HUES64 (cell line): ENCODE results near the gene CDC42EP2. TPM values are rescaled to one million over a fixed set of nuclear protein-coding genes. Genes with fewer than 3 reads are reported as not detected.

Experiments
- H3K27ac ChIP-seq: 2 replicates; pipeline ENCODE4 v1.7.0; 2013; ENCODE audit warnings: low read depth, low read length, inconsistent platforms
- H3K27me3 ChIP-seq: 2 replicates; pipeline ENCODE4 v1.6.1; 2013; ENCODE audit warnings: mild to moderate bottlenecking, low read length; ENCODE audit not compliant: insufficient read depth
- H3K36me3 ChIP-seq: 2 replicates; pipeline ENCODE4 v1.6.1; 2013; ENCODE audit warnings: mild to moderate bottlenecking, low read length; ENCODE audit not compliant: insufficient read depth
- H3K4me1 ChIP-seq: 2 replicates; pipeline ENCODE4 v1.6.1; 2013; ENCODE audit warnings: mild to moderate bottlenecking, low read length, moderate library complexity; ENCODE audit not compliant: insufficient read depth
- H3K4me3 ChIP-seq: 2 replicates; pipeline ENCODE4 v1.5.1; 2013; ENCODE audit warnings: mild to moderate bottlenecking, low read length, moderate library complexity
- H3K9ac ChIP-seq: 2 replicates; pipeline ENCODE4 v1.6.1; 2013; ENCODE audit warnings: mild to moderate bottlenecking, low read depth, low read length
- H3K9me3 ChIP-seq: 2 replicates; pipeline ENCODE4 v1.6.1; 2013; ENCODE audit warnings: low read depth, low read length; ENCODE audit not compliant: insufficient read depth
- whole genome bisulfite sequencing: fragments of 150-250, 120-280 bp; methylation state at CpG from one replicate; pipeline ENCODE4 v1.1.7; 2013; ENCODE audit warnings: missing lambda C conversion rate; 5-methylcytosine and 5-hydroxymethylcytosine counted together
- polyA plus RNA-seq, 2 experiments: library from polyadenylated mRNA; stranded (reverse); fragments of 50-300 nt; gene quantifications; one replicate each; pipeline ENCODE4 v1.2.3, GENCODE V29; 2013

CDC42EP2 gene
- 5.0 TPM for polyA plus RNA-seq (2013, experiment 1 of 2)
- polyA plus RNA-seq (2013, experiment 2 of 2): 6.6 TPM

GRCh38 chr11:65314501-65315203 is at the start of gene CDC42EP2:
Gene CDC42EP2, plus strand, starts transcription at chr11:65314866. Its CDS starts 6,033 bp downstream, at chr11:65320899.
- Histone ChIP-seq H3K27ac (peak within 1 kb of the TSS; percentile 51; the same call in 1 of the 2 replicates), H3K36me3 (no peaks in the 10 kb centered on the region), H3K4me3 (peak within 1 kb of the TSS; percentile 74), H3K4me1 (peaks cover 23% of the 10 kb centered on the region; the same call in 1 of the 2 replicates), H3K9me3 (no peaks in the 10 kb centered on the region), H3K27me3 (peaks cover 15% of the 10 kb centered on the region), H3K9ac (peak within 1 kb of the TSS; percentile 71)
- under 1% methylated on average over 74 of the region's 74 CpGs for WGBS

DNA sequence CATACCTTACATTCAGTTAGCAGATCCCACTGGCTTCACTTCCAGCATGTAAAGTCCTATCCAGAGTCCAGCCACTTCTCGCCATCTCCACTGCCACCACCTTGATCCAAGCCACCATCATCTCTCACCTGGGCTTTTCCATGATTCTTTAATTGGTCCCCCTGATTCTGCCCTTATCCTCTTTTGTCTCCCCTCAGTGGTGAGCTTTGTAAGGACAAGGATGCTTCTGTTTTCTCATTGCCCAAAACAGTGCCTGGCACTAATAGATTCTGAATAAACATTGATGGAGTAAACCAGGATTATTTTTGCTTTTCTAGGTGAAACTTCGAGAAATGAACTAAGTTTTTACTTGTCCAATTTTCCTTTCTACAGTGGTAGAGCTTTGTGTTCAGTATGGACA is 48.5 kb upstream of the CDC42EP2 start:
- Histone ChIP-seq H3K4me3 (no peak overlapping the region), H3K27me3 (no peaks in the 10 kb centered on the region), H3K36me3 (peaks cover 57% of the 10 kb centered on the region), H3K4me1 (peaks cover 2% of the 10 kb centered on the region; the same call in 1 of the 2 replicates), H3K27ac (no peak overlapping the region), H3K9me3 (no peaks in the 10 kb centered on the region), H3K9ac (no peak overlapping the region)
- 95% methylated on average over 2 of the region's 2 CpGs for WGBS

- 73% methylated on average over 6 of the region's 6 CpGs for WGBS
- Histone ChIP-seq H3K4me1 (no peaks in the 10 kb centered on the region; the same call in 1 of the 2 replicates), H3K4me3 (no peak overlapping the region), H3K9me3 (no peaks in the 10 kb centered on the region), H3K36me3 (peaks cover 68% of the 10 kb centered on the region), H3K27me3 (no peaks in the 10 kb centered on the region), H3K27ac (no peak overlapping the region), H3K9ac (no peak overlapping the region)
These were observed 39.7 kb upstream of the CDC42EP2 start for GRCh38 chr11:65274735-65275682.

- Histone ChIP-seq H3K9ac (no peak overlapping the region), H3K27ac (no peak overlapping the region), H3K27me3 (no peaks in the 10 kb centered on the region), H3K9me3 (no peaks in the 10 kb centered on the region), H3K4me3 (no peak overlapping the region), H3K4me1 (no peaks in the 10 kb centered on the region; the same call in 1 of the 2 replicates), H3K36me3 (peaks cover 68% of the 10 kb centered on the region)
- 97% methylated on average over 4 of the region's 4 CpGs for WGBS
These were observed 38.8 kb upstream of the CDC42EP2 start for GRCh38 chr11:65275906-65276305.

DNA sequence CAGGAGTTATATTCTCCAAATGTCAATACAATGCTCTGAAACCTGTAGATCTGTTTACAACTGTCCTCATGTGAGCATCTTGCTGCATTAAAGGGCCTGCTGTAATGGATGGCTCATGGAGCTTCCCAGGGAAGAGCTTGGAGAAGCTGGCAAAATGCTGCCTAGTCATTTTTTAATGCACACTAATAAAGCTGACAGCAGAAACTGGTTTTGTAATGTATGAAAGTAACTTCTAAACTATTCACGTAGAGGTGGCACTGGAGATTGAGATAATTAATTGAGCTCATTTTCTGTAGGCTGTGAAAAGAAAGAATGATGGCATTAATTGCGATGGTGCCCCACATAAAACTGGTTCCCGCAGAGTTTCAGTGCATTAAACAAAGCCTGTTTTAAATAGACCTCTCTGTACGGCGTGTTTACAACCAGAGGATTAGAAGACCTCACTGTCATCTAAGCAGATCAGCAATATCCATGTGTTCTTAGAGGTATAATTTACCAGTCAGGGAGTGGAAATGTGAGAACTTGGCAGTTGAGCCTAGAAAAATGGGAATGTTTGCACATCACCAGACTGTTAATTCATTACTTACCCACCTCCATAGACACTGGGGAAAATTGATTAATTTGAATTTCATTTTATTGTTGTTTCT is 36.9 kb upstream of the CDC42EP2 start:
- 94% methylated on average over 5 of the region's 5 CpGs for WGBS
- H3K27ac ChIP-seq: no peak overlapping the region; the same call in 1 of the 2 replicates
- H3K4me1 ChIP-seq: no peaks in the 10 kb centered on the region; the same call in 1 of the 2 replicates
- H3K4me3 ChIP-seq: no peak overlapping the region
- no peaks in the 10 kb centered on the region for H3K27me3 ChIP-seq
- H3K9me3 ChIP-seq: no peaks in the 10 kb centered on the region
- H3K36me3 ChIP-seq: peaks cover 74% of the 10 kb centered on the region
- no peak overlapping the region for H3K9ac ChIP-seq

DNA sequence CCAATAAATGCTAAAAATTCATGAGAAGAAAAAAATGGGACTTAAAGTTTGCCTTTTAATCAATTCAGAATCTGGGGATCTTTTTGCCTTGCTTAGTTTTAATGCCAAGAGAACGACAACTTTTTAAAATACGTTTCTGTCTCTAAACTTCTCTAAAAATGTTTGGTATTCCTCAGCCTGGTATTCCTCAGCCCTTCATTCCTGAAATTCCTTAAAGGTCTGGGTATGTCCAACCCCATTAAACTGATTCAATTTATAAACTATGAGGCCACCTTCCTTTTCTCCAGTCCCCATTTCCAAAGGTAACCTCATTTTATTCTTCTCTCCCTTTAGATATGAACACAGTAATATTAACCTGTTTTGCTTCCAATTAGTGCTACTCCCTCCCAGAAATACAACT is 36.3 kb upstream of the CDC42EP2 start:
- peaks cover 81% of the 10 kb centered on the region for H3K36me3 ChIP-seq
- H3K4me1 ChIP-seq: no peaks in the 10 kb centered on the region; the same call in 1 of the 2 replicates
- H3K27ac ChIP-seq: peak overlapping the region; percentile 21; the same call in 1 of the 2 replicates

GRCh38 chr11:65279279-65279678 is 35.4 kb upstream of the CDC42EP2 start:
- peaks cover 90% of the 10 kb centered on the region for H3K36me3 ChIP-seq
- no peaks in the 10 kb centered on the region for H3K27me3 ChIP-seq
- 94% methylated on average over 4 of the region's 4 CpGs for WGBS
- H3K9ac ChIP-seq: no peak overlapping the region; the same call in 1 of the 2 replicates
- no peak overlapping the region for H3K4me3 ChIP-seq
- no peaks in the 10 kb centered on the region for H3K9me3 ChIP-seq
- no peak overlapping the region; the same call in 1 of the 2 replicates for H3K27ac ChIP-seq
- no peaks in the 10 kb centered on the region; the same call in 1 of the 2 replicates for H3K4me1 ChIP-seq

More for the DNA sequence above, 36.3 kb upstream of the CDC42EP2 start:
- Histone ChIP-seq H3K27me3 (no peaks in the 10 kb centered on the region), H3K9me3 (no peaks in the 10 kb centered on the region), H3K9ac (no peak overlapping the region), H3K4me3 (no peak overlapping the region)
- 92% methylated on average over 2 of the region's 2 CpGs for WGBS

GRCh38 chr11:65279741-65280440 is 34.8 kb upstream of the CDC42EP2 start:
- H3K4me3 ChIP-seq: no peak overlapping the region
- no peak overlapping the region for H3K27ac ChIP-seq
- no peaks in the 10 kb centered on the region for H3K9me3 ChIP-seq
- H3K4me1 ChIP-seq: no peaks in the 10 kb centered on the region; the same call in 1 of the 2 replicates
- H3K36me3 ChIP-seq: peaks cover 96% of the 10 kb centered on the region
- H3K27me3 ChIP-seq: no peaks in the 10 kb centered on the region
- 88% methylated on average over 5 of the region's 5 CpGs for WGBS
- H3K9ac ChIP-seq: no peak overlapping the region; the same call in 1 of the 2 replicates

DNA sequence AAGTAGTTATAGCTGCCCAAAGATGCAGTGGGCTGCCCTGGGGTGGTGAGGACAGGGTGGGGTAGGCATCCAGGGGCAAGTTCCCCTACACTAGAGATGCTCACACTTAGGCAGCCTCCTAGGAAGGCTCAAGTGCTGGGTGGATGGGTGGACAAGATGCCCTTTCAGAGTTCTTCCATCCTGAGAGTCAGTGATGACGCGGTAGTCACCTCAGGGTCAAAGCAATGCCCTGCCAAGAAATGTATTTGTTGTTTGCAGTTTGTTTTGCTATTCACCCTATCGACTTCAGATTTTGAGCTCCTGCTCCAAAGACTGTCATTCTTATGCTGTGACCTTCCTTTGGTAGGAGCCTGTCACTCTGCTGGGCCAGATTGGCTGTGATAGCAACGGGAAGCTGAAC is 34.0 kb upstream of the CDC42EP2 start:
- Histone ChIP-seq H3K9ac (no peak overlapping the region), H3K27ac (no peak overlapping the region), H3K9me3 (no peaks in the 10 kb centered on the region), H3K4me3 (no peak overlapping the region), H3K27me3 (no peaks in the 10 kb centered on the region), H3K36me3 (peaks cover 99% of the 10 kb centered on the region), H3K4me1 (no peaks in the 10 kb centered on the region; the same call in 1 of the 2 replicates)
- WGBS: 99% methylated on average over 4 of the region's 4 CpGs

- H3K4me3 ChIP-seq: no peak overlapping the region
- WGBS: 97% methylated on average over 4 of the region's 4 CpGs
- H3K9ac ChIP-seq: no peak overlapping the region
- H3K27ac ChIP-seq: no peak overlapping the region
- H3K36me3 ChIP-seq: peaks cover 99% of the 10 kb centered on the region
- H3K4me1 ChIP-seq: 0 out of 2 replicates have a peak, but pooled peaks cover 3% of the 10 kb centered on the region
- no peaks in the 10 kb centered on the region for H3K9me3 ChIP-seq
- H3K27me3 ChIP-seq: no peaks in the 10 kb centered on the region
These were observed 28.0 kb upstream of the CDC42EP2 start for GRCh38 chr11:65286686-65287085.
